H54 (cell line): ENCODE measurements around the gene MDK.

Experiments
- DNase-seq: peaks from one replicate; pipeline ENCODE4 v3.0.0; 2011; ENCODE audit warnings: low spot score, mixed read lengths; ENCODE audit not compliant: insufficient read length
- FAIRE-seq: peaks from 3 replicates; lab custom pipeline; 2011; peaks lifted over from hg19 to GRCh38; lab: Jason Lieb, UNC
- POLR2A ChIP-seq: IDR thresholded peaks from 2 replicates; pipeline ENCODE4 v1.6.1; 2011; ENCODE audit warnings: low read depth, mild to moderate bottlenecking, low read length

MDK gene

GRCh38 chr11:46341454-46341853 lies 40.0 kb upstream of the MDK start:
- FAIRE-seq (no peak), DNase-seq (no peak)
- TF ChIP-seq POLR2A = no peak

- DNase-seq (no peak), FAIRE-seq (no peak)
- no peak for TF ChIP-seq POLR2A
These were observed 39.2 kb upstream of the MDK start for GRCh38 chr11:46342239-46342638.

GRCh38 chr11:46343520-46343919 lies 37.9 kb upstream of the MDK start:
- FAIRE-seq (no peak), DNase-seq (no peak)
- TF ChIP-seq POLR2A = no peak

- FAIRE-seq = no peak
- no peak for TF ChIP-seq POLR2A
- DNase-seq = no peak
These were observed 36.3 kb upstream of the MDK start for GRCh38 chr11:46345131-46345597.

- no peak for TF ChIP-seq POLR2A
- no peak for DNase-seq
- FAIRE-seq = no peak
These were observed 35.5 kb upstream of the MDK start for GRCh38 chr11:46345881-46346484.

GRCh38 chr11:46346886-46347636 lies 34.4 kb upstream of the MDK start, which contains the start of gene DGKZ:
Gene DGKZ, plus strand, starts transcription at chr11:46347463. Its CDS starts 197 bp downstream, at chr11:46347660.
- peak; percentile 72 for TF ChIP-seq POLR2A
- FAIRE-seq (no peak), DNase-seq (peak; percentile 94)

- FAIRE-seq = no peak
- no peak for TF ChIP-seq POLR2A
- DNase-seq = no peak
These were observed 33.7 kb upstream of the MDK start for GRCh38 chr11:46347637-46348311.

GRCh38 chr11:46348566-46349401 lies 32.7 kb upstream of the MDK start:
- DNase-seq = no peak
- no peak for TF ChIP-seq POLR2A
- FAIRE-seq = no peak

- DNase-seq (no peak), FAIRE-seq (no peak)
- TF ChIP-seq POLR2A = no peak
These were observed 30.8 kb upstream of the MDK start for GRCh38 chr11:46350695-46351094.

GRCh38 chr11:46351148-46351547 lies 30.3 kb upstream of the MDK start:
- no peak for TF ChIP-seq POLR2A
- FAIRE-seq (no peak), DNase-seq (no peak)

GRCh38 chr11:46351606-46352005 lies 29.9 kb upstream of the MDK start:
- FAIRE-seq (no peak), DNase-seq (no peak)
- TF ChIP-seq POLR2A = no peak

- DNase-seq = peak; percentile 75
- no peak for FAIRE-seq
These were observed 29.2 kb upstream of the MDK start for GRCh38 chr11:46352063-46352841.

GRCh38 chr11:46353698-46354097 lies 27.8 kb upstream of the MDK start:
- no peak for TF ChIP-seq POLR2A
- no peak for FAIRE-seq
- no peak for DNase-seq

More at GRCh38 chr11:46352063-46352841, 29.2 kb upstream of the MDK start:
- no peak for TF ChIP-seq POLR2A
